SK-N-SH treated with all-trans-retinoic acid at 6 μM for 48 hours (cell line): ENCODE measurements around the gene ASIC5.

ENCODE experiments used
- ARNTL ChIP-seq: fragments of 450-650 bp; formaldehyde crosslinking; IDR thresholded peaks from 2 replicates; pipeline ENCODE4 v1.5.0; 2020; ENCODE audit warnings: low read depth, mild to moderate bottlenecking, moderate library complexity, borderline replicate concordance
- ESRRG ChIP-seq: fragments of 250-450 bp; sonication (Bioruptor Pico); IDR thresholded peaks from 2 replicates; pipeline ENCODE4 v1.6.1; 2021; ENCODE audit warnings: mild to moderate bottlenecking
- PATZ1 ChIP-seq: fragments of 250-450 bp; sonication (Bioruptor Pico); IDR thresholded peaks from 2 replicates; pipeline ENCODE4 v1.8.0; 2020; ENCODE audit warnings: mild to moderate bottlenecking, moderate library complexity, borderline replicate concordance
- ZC3H10 ChIP-seq: fragments of 250-450 bp; sonication (Bioruptor Pico); IDR thresholded peaks from 2 replicates; pipeline ENCODE4 v1.5.1; 2021; ENCODE audit warnings: mild to moderate bottlenecking, moderate library complexity
- ZFP3 ChIP-seq: fragments of 250-450 bp; sonication (Bioruptor Pico); IDR thresholded peaks from 2 replicates; pipeline ENCODE4 v1.5.0; 2020; ENCODE audit warnings: mild to moderate bottlenecking, moderate library complexity
- ZFP30 ChIP-seq: fragments of 450-650 bp; formaldehyde crosslinking; IDR thresholded peaks from 2 replicates; pipeline ENCODE4 v1.5.0; 2022; ENCODE audit warnings: mild to moderate bottlenecking, moderate library complexity
- ZNF565 ChIP-seq: fragments of 450-650 bp; formaldehyde crosslinking; conservative IDR thresholded peaks from 2 replicates; pipeline ENCODE4 v1.5.0; 2020; ENCODE audit warnings: low read depth, mild to moderate bottlenecking, moderate library complexity
- ZNF70 ChIP-seq: fragments of 450-650 bp; formaldehyde crosslinking; IDR thresholded peaks from 2 replicates; pipeline ENCODE4 v1.5.0; 2020; ENCODE audit warnings: mild to moderate bottlenecking, moderate library complexity

- TF ChIP-seq ESRRG (CRISPR knock-in tag) = no peak
- no peak for TF ChIP-seq ARNTL
- no peak for TF ChIP-seq ZNF70 (CRISPR knock-in tag)
- TF ChIP-seq PATZ1 (CRISPR knock-in tag) = no peak
- TF ChIP-seq ZFP30 (CRISPR knock-in tag) = no peak
- no peak for TF ChIP-seq ZNF565
- no peak for TF ChIP-seq ZFP3 (CRISPR knock-in tag)
- TF ChIP-seq ZC3H10 = no peak
Observed at GRCh38 chr4:155878611-155879010, 12.5 kb upstream of the ASIC5 start.
